CD4-positive, alpha-beta T cell treated with Interleukin-10 for 1 hour (primary cell): Measurements from ENCODE around the gene RIPOR2.

ENCODE experiments used
- DNase-seq: peaks from one replicate; pipeline ENCODE4 v3.0.0-alpha.2; 2020

The RIPOR2 gene, protein sequence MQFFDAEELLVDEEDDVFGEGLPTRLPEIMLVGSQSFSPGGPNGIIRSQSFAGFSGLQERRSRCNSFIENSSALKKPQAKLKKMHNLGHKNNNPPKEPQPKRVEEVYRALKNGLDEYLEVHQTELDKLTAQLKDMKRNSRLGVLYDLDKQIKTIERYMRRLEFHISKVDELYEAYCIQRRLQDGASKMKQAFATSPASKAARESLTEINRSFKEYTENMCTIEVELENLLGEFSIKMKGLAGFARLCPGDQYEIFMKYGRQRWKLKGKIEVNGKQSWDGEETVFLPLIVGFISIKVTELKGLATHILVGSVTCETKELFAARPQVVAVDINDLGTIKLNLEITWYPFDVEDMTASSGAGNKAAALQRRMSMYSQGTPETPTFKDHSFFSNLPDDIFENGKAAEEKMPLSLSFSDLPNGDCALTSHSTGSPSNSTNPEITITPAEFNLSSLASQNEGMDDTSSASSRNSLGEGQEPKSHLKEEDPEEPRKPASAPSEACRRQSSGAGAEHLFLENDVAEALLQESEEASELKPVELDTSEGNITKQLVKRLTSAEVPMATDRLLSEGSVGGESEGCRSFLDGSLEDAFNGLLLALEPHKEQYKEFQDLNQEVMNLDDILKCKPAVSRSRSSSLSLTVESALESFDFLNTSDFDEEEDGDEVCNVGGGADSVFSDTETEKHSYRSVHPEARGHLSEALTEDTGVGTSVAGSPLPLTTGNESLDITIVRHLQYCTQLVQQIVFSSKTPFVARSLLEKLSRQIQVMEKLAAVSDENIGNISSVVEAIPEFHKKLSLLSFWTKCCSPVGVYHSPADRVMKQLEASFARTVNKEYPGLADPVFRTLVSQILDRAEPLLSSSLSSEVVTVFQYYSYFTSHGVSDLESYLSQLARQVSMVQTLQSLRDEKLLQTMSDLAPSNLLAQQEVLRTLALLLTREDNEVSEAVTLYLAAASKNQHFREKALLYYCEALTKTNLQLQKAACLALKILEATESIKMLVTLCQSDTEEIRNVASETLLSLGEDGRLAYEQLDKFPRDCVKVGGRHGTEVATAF

DNA sequence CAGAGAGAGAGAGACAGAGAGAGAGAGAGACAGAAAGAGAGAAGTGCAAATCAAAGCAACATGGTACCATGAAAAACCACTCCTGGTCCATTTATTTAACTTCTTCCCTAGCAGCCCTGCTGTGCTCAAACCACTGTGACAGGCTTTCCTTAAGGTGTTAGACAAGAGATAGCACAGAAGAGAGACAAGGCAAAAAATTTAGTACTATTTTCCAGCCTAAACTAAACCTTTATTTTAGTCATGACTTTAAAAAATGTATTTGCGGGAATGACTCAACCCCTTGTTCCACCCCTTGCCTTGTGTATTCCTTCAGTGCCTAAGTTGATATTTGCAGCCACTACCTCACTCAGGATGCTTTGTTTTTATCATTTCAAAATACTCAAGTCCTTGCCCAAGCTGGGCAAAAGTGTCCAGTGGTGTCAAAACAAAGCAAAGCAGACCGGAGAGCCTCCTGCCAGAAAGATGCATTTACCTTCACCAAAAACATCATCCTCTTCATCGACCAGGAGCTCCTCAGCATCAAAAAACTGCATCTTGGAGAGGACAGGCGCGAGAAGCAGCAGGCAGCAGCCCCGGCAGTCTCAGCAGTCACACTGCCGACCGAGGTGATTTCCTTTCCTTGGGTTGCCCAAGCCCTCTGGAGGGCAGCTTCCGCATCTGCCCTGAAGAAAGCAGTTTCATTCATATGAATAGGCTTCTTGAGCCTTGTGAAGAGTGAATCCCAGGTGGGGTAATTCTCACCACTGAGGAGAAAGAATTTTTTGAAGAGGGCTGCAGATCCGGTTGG lies at the start of gene RIPOR2:
Gene RIPOR2, minus strand, starts transcription at position 595 of the 787 bp plus-strand sequence. Its CDS starts 62 bp downstream, at position 533.
- DNase-seq, result peak; percentile 82

DNA sequence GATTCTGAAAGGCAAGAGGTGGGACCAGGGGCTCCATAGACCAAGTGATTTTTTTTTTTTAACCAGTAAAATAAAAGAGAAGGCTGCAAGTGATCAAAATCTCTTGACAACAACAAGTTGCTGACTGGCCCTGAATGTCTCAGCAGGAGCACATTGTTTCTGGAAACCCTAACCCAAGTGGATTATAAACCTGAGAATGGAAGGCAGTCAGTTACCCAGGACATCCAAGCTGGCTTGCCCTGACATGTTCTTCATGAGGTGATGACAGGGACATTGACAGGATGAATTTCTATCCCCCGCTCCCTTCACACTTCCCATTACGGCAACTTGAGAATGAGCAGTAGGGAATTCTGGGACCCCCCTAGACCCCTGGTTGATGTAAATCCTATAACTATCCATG lies 49.6 kb upstream of the RIPOR2 start:
- no peak for DNase-seq

DNA sequence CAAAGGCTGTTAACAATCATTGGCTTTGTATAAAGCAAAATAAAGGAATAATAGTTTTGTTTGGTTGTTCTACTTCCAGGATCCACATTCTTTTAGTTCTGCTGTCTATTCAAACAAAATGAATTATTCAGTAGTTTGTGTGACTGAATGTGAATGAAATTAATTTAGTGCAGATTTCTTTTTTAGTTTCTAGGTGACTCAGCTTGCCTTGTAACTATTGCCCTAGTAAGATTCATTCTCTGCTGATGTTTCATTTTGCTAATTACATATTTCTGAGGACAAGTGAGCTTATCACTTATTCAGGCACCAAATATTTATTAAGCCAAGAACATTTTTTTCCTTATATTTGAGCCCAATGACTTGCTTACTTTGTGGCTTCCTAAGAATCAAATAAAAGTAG lies 46.5 kb upstream of the RIPOR2 start:
- DNase-seq, result no peak

DNA sequence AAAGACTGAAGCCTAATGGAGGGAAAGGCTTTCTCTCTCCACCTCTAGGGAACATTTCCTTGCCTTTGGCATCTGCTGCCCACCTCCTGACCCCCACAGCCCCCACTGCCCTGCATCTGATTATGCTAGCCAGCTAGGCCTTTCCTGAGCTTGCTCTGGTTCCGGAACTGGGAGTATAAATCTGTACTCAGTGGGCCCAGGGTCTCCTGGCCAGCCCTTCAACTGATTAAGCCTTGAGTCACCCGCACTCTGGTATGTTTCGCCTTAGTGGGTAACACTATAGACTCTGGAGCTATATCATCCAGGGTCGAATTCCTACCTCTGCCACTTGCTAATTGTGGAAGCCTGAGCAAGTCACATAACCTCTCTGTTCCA lies 45.6 kb upstream of the RIPOR2 start:
- DNase-seq, result no peak

DNA sequence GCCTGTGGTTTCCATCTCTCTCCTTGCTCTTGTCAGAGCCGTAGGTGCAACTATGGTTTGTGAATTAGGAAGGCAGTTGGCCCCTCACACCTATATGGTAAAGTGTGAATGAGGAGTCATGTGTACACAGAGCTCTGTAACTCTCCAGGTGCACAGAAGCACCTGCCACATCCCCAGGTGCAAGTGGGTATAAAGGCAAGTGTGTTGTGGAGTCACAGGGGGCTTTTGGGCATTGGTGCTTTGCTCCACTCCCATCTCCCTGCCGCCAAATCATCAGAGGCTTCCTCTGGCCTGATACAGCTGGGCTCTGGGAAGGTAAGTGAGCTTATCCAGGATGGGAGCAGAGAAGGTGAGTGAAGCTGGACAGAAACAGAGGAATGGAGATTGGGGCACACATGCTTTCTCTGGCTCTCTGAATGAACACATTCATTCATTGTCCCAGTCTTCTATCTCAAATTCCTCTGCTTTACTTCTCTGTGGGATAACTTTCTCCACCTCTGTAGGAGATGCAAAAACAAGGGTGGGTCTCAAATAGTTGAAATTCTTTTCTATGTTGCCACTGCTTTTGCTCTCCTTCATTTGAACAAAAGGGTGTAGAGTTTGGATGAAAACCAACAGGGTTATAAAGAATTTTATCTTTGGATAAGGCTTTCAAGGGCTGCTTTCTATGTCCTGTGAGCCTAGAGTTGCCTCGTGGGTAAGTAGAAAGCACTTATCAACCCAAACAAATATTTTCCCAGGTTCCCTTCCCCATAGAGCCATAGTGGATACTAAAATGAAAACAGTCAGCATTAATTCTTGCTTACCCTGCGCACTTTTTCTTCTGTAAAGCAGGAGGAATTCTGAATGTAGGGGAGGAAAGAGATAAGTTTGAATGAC lies 45.0 kb upstream of the RIPOR2 start:
- DNase-seq, result no peak

DNA sequence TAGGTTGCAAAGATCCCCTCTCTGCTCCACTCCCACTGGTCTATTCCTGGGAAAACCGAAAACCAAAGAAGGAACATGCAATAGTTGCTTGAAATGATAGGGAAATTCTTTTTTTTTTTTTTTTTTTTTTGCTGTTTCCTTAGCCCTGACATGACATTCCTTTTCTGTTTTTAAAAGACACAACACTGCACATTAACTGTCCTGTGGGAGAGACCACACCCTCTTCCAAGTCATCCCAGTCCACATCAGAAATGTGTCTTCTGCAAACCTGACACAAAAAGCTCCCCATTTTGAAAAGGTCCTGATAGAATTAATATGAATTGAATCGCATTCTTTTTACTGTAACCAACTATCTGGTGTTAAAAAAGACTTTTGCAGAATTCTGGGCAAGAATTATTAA lies 43.4 kb upstream of the RIPOR2 start:
- DNase-seq, result no peak

DNA sequence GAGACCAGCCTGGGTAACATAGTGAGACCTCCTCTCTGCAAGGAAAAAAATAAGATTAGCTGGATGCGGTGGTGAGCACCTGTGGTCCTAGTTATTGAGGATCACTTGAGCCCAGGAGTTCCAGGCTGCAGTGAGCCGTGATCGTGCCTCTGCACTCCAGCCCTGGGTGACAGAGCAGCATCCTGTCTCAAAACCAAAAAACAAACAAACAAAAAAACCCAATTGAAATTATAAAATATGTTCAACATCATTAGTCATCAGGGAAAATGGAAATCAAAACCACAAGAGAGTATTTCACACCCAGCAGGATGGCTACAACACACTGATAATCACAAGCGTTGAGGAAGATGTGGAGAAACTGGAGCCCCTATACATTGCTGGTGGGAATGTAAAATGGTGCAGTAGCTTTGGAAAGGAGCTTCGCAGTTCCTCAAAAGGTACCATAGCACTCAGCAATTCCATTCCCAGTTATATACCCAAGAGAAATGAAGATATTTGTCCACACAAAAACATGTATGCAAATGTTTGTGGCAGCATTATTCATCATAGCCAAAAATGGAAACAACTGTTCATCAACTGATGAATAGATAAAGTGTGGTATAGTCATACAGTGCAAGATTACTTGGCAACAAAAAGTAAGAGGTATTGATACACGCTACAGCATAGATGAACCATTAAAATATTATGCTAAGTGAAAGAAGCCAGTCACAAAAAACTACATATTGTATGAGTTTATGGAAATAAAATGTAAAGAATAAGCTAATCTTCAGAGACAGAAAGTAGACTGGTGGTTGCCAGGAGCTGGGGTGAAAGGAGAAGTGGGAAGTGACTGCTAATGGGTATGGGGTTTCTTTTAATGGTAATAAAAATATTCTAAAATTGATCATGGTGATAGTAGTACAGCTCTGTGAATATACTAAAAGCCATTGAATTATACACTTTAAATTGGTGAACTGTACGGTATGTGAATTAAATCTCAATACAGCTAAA lies 38.7 kb upstream of the RIPOR2 start:
- peak; percentile 48 for DNase-seq

DNA sequence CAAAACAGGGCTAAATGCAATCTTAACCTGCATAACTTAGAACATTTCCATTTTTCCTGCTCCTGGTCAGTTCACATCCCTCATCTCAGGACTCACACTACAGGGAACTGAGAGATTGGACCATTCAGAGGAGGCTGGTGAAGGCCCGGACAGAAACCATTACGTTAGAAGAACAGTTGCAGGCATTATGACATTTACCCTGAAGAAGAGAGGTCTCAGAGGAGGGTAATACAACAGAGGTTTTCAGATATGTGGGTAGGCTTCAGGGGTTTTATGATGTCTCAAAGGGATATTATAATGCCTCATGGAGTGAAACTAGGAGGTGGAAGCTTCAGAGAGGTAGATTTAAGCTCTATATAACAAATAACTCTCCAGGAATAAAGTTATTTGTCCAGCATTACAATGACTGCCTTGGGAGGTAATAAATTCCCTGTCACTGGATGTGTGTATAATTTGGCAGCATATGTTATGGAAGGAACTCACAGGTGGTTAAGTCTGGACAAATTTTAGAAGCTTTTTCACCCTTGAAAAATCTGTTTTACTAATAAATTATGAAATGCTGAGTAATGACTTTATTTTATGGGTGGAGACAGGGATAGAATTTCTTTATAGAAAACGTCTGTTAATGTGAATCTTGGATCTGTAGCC lies 36.7 kb upstream of the RIPOR2 start:
- no peak for DNase-seq

DNA sequence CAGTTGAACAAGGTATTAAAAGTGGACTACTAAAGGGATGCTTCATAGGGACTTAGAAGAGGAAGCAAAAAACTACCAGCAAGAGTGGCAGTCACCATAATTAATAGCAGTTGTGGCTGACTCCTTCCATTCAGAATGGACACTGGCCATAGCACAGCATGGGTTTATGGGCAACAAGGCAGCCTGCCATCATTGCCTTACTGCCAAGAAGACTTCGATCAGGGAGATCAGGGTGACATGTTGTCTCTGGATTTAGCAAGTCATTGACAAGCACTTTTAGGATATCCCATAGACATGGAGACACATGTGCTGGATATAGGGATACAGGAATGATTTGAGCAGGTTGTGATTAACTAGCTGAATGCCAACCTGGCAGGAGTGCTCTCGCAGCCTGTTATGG lies 35.3 kb upstream of the RIPOR2 start:
- DNase-seq, result no peak

DNA sequence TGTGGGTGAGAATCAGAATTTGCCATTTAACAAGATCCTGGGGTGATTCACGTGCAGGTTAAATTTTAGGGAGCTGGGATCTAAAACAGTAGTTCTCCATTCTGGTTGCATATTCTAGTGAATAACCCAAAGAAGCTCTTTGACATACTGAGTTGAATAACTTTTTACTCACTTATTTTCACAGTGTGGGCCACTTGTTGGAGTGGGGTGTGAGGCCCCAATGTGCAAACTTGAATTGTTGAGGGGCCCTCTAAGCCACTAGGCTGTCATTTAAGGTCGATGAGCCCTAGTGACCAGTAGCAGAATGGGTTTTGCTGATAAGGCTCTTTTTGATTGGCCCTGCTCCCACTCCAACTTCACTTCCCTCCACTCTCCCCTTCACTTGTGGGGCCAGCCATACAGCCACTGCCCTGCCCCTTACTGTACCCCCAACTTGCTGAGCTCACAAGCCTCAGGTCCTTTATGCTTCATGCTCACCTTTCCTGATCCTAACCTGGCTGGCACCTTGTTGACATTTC lies 33.6 kb upstream of the RIPOR2 start:
- DNase-seq, result no peak

DNA sequence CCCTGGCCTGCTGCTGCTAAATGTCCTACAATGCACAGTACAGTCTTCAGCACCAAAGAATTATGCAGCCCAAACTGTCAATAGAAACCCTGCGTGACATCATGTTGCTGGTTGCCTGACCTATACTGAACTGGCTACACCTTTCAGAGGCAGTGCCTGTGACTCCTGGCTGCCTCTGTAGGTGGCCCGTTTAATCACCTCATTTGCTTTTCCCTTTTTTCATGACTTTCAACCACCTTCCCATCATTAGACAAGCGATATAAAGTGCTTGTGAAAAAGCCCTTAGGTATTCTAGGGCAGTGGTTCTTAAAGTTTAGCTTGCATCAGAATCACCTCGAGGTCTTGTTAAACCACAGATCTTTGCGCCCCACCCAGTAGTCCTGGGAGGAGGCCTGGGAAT lies 33.0 kb upstream of the RIPOR2 start:
- DNase-seq, result no peak

DNA sequence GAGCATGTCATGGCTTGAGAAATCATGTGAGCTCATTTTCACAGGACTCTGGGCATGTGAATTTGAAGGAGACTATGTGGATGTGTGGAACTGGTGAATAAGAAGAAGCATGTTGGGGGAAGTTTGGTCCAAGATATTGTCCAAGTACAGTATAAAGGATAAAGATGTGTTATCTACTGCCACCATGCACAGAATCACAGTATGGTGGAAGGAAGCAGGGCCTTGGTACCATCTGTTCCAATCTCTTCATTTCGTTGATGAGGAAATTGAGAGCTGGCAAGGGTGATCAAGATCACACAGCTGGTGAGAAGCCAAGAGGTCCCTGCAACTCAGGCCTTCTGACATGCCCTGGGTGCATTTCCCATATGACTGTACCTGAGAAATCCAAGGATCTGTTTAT lies 31.5 kb upstream of the RIPOR2 start:
- DNase-seq, result no peak

DNA sequence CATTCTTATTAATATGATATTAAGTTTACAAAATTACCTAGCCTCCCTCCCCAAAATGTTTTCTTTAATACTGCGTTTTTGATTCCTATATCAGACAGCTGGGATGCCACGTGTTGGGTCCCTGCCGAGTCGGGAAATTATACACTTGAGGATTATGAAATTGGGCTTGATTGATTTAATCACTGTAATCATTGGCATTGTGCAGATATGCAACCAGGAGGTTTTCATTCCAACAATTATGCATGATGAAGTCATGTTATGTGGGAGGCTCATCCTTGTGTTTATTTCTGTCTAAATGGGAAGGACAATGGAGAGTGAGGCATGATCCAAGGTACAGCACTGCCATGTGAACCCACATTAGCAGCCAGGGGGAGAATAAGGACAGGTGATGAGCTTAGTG lies 30.6 kb upstream of the RIPOR2 start:
- DNase-seq, result no peak

DNA sequence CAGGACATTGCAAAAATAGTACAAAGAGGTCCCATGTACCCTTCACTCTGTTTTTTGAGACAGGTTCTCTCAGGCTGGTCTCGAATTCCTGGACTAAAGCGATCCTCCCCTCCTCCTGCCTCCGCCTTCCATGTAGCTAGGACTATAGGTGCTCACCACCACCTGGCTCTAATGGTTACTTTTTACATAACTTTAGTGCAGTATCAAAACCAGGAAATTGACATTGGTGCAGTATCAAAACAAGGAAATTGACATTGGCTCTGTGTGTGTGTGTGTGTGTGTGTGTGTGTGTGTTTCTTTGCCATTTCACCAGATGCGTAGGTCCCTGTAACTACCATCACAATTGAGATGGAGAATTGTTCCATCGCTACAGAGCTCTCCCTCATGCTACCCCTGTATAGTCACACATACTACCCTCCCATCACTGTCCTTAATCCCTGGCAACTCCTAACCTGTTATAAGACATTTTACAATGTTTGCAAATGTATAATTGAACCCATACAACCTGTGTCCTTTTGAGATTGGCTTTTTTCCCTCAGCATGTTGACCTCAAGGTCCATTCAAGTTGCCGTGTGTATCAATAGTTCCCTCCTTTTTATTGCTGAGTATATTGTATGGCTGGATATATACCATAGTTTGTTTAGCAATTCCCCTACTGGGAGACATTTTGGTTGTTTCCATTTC lies 28.3 kb upstream of the RIPOR2 start:
- no peak for DNase-seq

DNA sequence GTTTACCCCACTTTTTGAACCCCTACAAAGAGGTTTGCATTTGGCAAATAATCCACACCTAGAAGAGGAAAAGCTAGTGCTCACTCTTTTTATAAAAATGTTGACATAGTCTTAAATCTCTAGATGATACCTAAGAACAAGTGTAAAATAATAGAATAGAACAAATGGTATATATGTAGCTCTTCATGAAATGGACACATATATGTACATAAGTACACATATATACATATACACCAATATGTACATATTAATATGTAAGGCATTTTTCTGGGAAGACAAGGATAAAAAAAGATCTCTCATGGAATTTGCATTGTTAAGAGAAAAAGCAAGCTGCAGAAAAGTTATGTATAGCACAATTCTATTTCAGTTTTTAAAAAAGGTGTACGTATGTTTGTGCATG lies 27.6 kb upstream of the RIPOR2 start:
- no peak for DNase-seq

DNA sequence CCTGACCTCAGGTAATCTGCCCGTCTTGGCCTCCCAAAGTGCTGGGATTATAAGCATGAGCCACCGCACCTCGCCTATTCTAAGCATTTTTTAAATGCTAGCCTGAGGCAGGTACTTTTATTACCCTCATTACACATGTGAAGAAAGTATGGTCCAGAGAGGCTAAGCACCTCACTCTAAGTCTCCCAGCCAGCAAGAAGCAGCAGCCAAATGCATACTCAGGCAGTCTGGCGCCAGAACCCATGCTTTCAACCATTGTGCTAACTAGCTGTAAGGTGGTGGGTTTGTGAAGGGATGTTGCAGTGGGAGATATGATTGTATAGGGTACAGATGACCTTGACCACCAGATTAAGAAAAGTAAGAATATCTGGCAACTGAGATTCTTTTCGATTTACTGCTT lies 26.1 kb upstream of the RIPOR2 start:
- no peak for DNase-seq

DNA sequence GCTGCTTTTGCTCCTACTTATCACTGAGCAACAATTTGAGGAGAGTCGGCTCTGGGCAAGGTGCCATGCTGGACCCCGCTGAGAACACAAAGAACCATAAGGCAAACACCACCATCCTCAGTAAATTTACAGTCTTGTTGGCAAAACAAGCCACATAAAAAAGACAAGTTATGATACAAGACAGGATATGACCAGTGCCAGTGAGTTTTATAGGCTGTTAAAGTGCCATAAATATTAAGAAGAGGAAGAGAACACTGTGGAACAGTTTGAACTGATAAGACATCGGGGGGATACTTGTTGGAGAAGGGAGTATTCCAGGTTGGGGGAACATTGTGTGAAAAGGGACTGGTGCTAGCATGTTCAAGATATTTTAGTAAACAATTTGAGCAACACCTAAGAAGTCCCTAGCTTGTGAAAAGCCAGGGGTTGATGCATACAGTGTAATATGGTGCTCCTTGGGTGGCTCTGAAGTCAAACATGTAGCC lies 25.3 kb upstream of the RIPOR2 start:
- DNase-seq, result no peak

DNA sequence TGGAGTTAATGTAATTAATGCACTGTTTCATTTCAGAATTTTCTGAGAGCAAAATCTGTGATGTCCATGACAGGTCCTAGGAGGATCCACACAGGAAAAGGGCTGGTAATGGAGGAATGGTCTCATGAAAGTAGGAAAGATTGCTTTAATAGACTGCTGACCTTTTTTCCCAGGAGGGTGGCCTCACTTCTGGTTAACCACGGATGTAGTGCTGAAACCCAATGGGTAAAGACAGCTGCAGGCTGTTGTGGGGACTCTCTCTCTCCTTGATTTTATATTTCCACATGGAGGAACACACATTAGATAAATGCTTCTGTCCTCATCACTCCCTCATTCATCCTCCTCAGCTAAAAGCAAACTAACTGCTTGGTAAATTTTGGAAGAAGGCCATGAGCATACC lies 23.6 kb upstream of the RIPOR2 start:
- no peak for DNase-seq

DNA sequence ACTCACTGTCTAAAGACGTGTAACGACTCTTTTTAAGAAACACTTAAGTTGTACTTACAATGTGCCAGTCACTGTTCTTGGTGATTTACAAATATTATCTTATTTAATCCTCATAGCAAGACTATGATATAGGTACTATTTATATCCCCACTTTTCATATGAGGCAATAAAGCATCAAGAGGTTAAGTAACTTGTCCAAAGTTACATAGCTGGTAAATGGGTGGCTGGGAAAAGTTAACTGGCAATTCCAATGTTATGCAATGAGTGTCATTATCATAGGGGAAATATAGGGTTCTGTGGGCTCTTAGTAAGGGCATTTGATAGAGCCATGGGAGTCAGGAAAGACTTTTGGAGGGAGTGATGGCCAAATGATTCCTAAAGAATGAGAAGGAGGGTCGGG lies 21.4 kb upstream of the RIPOR2 start:
- no peak for DNase-seq
